Effector memory CD4-positive, alpha-beta T cell (primary cell): Measurements from ENCODE around the gene NAA38.

Experiments used
- DNase-seq, 3 donors: peaks; one replicate each; pipeline ENCODE4 v3.0.0-alpha.2; 2020
- H3K27ac ChIP-seq: 2 replicates; pipeline ENCODE4 v1.7.0; 2013; ENCODE audit warnings: mild to moderate bottlenecking, low read length, moderate library complexity; ENCODE audit not compliant: insufficient read depth, poor library complexity, severe bottlenecking
- H3K27me3 ChIP-seq: replicated peaks from 2 replicates; pipeline ENCODE4 v1.7.0; 2013; ENCODE audit warnings: mild to moderate bottlenecking, low read length; ENCODE audit not compliant: insufficient read depth, control insufficient read depth, poor library complexity, severe bottlenecking
- H3K36me3 ChIP-seq: 2 replicates; pipeline ENCODE4 v1.7.0; 2013; ENCODE audit warnings: mild to moderate bottlenecking, low read length, moderate library complexity; ENCODE audit not compliant: control insufficient read depth, insufficient read depth
- H3K4me1 ChIP-seq: 2 replicates; pipeline ENCODE4 v1.7.0; 2013; ENCODE audit warnings: low read length, mild to moderate bottlenecking; ENCODE audit not compliant: control insufficient read depth, insufficient read depth, poor library complexity, severe bottlenecking
- H3K4me3 ChIP-seq: 2 replicates; pipeline ENCODE4 v1.7.0; 2013; ENCODE audit warnings: low read length, low read depth, mild to moderate bottlenecking; ENCODE audit not compliant: insufficient read depth, poor library complexity, severe bottlenecking
- H3K9me3 ChIP-seq: 2 replicates; pipeline ENCODE4 v1.7.0; 2013; ENCODE audit warnings: mild to moderate bottlenecking, low read length, moderate library complexity; ENCODE audit not compliant: control insufficient read depth

The NAA38 gene

DNA sequence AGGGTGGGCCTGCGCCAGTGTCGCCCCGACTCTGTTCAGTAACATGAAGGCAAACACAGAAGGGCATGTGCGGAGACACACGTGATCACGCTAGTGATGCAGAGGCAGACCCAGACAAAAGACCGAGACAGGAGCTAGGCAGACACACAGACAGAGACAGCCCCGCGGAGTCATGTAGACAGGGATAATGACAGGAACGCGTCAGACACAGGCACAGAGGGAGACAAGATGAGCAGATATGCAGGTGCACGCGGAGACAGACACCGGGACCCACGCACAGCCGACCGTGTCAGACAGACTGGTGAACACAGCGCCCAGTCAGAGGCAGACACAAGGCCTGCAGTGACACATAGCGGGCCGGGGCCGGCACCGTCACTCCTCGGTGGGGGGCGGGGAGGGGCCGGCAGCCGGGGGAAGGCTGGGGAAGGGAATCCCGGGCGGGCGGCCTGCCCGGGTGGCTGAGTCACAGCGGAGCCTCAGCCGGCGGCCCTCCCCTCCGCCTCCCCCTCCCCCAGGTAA lies 15.9 kb downstream of the NAA38 start:
- DNase-seq, result peak; percentile 91 to 98 (median 97)
- H3K4me1 ChIP-seq, result peaks cover 58% of the 10 kb centered on the region
- H3K36me3 ChIP-seq, result peaks cover 20% of the 10 kb centered on the region

DNA sequence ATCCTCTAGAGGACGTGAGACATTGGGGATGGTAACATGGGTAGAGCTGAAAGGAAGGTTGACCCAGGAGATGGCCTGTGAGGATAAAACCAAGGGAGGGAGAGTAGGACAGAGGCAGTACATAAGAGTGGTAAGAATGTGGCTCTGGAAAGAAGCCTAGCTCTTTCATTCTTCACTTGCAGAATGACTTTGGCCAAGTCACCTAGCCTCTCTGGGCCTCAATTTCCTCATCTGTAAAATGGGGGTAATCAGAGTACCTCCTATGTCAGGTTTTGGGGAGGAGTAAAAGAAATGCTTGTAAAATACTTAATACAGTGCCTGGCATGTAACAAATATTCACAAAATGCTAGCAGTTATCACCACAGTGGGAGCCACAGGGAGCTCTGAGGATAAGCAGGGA lies 16.5 kb downstream of the NAA38 start:
- peak overlapping the region; percentile 100 for H3K27ac ChIP-seq
- H3K36me3 ChIP-seq, result peaks cover 14% of the 10 kb centered on the region

More for the DNA sequence above, 15.9 kb downstream of the NAA38 start:
- Histone ChIP-seq H3K4me3 (peak overlapping the region; percentile 65), H3K9me3 (no peaks in the 10 kb centered on the region), H3K27ac (peak overlapping the region; percentile 100), H3K27me3 (no peaks in the 10 kb centered on the region)

DNA sequence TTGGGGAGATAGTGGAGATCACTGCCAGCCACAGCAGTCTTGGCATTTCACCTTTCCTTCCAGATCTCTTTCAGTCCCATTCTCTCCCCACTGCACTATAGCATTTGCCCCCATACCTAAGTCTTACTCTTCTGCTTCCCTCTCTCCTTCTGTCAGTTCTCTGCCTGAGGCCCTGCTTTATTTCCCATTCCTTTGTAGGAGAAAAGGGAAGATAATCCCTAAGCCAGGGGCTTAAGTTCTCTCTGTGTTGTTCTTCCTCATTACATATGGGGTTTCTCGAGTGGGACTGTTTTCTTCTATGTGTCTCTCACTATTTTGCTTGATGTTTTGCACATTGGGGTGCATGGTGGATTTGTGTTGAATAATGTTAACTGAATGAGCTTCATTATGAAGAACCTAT lies 16.9 kb downstream of the NAA38 start:
- Histone ChIP-seq H3K4me3 (no peak overlapping the region), H3K27me3 (no peaks in the 10 kb centered on the region), H3K36me3 (peaks cover 11% of the 10 kb centered on the region), H3K27ac (peak overlapping the region; percentile 100), H3K9me3 (no peaks in the 10 kb centered on the region), H3K4me1 (peaks cover 60% of the 10 kb centered on the region)
- no peak for DNase-seq

More for the DNA sequence above, 16.5 kb downstream of the NAA38 start:
- peak overlapping the region; percentile 65 for H3K4me3 ChIP-seq
- DNase-seq, result no peak
- H3K4me1 ChIP-seq, result peaks cover 63% of the 10 kb centered on the region
- no peaks in the 10 kb centered on the region for H3K9me3 ChIP-seq
- no peaks in the 10 kb centered on the region for H3K27me3 ChIP-seq

DNA sequence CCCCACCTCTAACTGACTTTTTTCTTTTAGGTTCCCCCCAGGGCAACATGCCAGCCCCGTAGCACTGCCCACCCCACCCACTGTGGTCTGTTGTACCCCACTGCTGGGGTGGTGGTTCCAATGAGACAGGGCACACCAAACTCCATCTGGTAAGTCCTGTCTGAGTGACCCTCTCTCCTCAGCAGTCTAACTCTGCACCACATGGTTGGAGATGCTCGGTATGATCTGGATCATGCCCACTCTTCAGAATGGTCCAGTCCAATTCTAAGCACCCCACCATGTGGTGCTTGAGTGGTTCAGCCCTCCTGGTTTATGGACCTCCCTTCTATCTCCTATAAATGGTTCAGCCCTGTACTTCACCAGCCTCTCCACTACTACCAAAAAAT lies 17.5 kb downstream of the NAA38 start:
- Histone ChIP-seq H3K9me3 (no peaks in the 10 kb centered on the region), H3K4me3 (no peak overlapping the region), H3K27ac (peak overlapping the region; percentile 100), H3K27me3 (no peaks in the 10 kb centered on the region), H3K36me3 (peaks cover 8% of the 10 kb centered on the region), H3K4me1 (peaks cover 58% of the 10 kb centered on the region)
- no peak for DNase-seq

DNA sequence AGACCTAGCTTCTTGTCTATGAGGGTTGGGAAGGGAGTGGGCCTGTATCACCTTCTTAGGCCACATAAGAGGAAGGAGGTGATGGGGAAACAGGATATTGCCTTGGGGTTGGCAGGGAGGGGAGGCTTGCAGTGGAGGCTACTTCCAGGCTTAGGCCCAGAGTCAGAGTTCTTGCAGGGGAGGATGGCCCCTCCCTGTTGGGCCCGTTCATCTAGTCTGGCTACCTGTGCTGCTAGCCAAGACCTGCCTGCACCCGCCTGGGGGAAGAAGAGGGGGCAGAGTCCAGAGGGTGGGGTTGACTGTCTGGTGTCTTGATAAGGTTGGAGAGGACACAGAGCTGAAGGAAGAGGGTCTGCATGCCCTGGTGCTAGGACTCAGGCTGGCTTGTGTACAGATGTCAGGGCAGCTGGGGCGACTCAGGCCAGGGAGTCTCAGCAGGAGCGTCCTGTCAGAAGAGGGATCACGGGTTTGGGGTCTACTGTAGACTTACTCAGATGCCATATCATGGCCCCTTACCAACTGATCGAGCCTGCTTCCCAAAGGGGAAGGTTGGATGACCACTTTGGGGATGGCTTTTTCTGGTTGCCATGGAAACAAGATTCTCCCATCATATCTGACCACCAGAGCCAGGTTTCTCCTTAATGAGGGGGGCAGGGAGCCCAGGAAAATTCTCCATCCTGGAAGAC lies 18.0 kb downstream of the NAA38 start:
- Histone ChIP-seq H3K4me3 (no peak overlapping the region), H3K27ac (peak overlapping the region; percentile 59), H3K4me1 (peaks cover 52% of the 10 kb centered on the region), H3K36me3 (peaks cover 8% of the 10 kb centered on the region), H3K27me3 (no peaks in the 10 kb centered on the region), H3K9me3 (no peaks in the 10 kb centered on the region)
- no peak for DNase-seq

DNA sequence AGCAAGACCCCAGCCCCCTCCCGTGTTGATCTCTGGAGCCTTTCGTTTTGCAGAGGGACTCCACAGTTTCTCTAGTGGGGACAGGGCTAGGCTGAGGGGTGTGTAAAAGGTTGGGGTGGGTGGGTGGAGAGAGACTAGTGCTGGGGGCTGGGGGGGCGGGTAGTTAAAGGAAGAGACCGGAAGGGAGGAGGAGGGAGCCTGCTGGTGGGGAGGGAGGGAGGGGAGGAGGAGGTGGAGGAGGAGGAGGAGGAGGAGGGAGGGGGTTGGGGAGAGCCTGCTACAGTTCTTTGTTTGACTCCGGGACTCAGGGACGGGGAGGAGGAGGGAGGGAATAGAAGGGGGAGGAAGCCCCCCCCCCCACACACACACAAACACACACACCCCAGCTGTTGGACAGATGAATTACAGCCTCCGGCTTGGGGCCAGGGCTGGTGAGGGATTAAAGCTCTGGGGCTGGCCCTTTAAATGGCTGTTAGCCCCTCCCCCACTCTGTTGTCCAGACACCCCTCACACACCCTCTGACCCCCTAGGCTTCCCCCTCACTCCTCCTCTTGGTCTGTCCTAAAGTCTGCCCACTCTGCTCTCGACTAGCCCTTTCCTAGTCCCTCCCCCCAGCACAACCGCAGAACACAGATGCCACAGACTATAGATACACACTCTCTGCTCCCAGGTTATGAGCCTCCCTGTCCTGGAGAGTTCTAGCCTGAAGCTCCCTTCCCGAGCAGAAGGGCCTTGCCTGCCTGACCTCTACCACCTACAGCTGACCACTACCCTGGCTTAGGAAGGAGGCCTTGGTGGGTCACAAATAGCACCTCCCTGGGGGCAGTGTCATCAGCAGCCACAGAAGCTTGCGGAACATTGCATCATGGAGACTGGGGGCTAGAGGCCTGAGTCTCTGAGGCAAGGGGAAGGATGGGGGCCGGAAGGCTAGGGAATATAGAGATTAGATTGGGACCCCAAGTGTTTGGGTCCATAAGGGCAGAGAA lies 19.0 kb downstream of the NAA38 start:
- no peak overlapping the region for H3K4me3 ChIP-seq
- H3K9me3 ChIP-seq, result no peaks in the 10 kb centered on the region
- H3K27me3 ChIP-seq, result no peaks in the 10 kb centered on the region
- H3K4me1 ChIP-seq, result peaks cover 55% of the 10 kb centered on the region
- DNase-seq, result no peak
- peaks cover 8% of the 10 kb centered on the region for H3K36me3 ChIP-seq
- H3K27ac ChIP-seq, result peak overlapping the region; percentile 100

DNA sequence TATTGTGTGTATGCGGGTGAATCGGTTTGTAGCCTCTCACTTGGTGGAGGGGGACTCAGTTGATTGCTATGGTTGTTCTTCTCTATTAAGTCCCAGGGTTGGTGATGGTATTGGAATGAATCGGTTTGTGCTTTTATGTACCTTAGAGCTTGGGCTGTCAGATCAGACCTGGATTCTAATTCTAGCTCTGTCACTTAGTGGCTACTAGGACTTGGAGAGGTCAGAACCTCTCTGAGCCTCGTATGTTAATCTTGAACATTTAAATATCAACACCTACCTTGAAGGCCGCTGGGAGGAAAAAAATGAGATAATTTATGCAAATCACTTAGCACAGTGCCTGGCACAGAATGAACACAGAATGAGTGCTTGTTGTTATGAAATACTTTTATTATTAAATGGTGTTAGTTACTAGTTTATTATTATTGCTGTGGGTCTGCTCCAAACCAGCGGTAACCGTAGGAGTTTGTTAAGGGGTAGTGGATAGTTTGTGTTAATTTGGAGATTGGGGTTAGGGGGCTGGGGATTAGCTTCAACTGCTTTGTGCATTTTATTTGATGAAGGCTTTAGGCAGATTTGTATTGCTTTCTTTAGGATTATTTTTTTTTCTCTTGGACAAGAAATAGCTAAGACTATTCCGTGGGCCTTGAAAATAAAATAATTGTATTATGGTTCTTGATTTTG lies 19.8 kb downstream of the NAA38 start:
- Histone ChIP-seq H3K27ac (peak overlapping the region; percentile 100), H3K4me3 (peak overlapping the region; percentile 93), H3K4me1 (peaks cover 58% of the 10 kb centered on the region), H3K36me3 (peaks cover 8% of the 10 kb centered on the region), H3K27me3 (no peaks in the 10 kb centered on the region), H3K9me3 (no peaks in the 10 kb centered on the region)
- DNase-seq, result no peak

DNA sequence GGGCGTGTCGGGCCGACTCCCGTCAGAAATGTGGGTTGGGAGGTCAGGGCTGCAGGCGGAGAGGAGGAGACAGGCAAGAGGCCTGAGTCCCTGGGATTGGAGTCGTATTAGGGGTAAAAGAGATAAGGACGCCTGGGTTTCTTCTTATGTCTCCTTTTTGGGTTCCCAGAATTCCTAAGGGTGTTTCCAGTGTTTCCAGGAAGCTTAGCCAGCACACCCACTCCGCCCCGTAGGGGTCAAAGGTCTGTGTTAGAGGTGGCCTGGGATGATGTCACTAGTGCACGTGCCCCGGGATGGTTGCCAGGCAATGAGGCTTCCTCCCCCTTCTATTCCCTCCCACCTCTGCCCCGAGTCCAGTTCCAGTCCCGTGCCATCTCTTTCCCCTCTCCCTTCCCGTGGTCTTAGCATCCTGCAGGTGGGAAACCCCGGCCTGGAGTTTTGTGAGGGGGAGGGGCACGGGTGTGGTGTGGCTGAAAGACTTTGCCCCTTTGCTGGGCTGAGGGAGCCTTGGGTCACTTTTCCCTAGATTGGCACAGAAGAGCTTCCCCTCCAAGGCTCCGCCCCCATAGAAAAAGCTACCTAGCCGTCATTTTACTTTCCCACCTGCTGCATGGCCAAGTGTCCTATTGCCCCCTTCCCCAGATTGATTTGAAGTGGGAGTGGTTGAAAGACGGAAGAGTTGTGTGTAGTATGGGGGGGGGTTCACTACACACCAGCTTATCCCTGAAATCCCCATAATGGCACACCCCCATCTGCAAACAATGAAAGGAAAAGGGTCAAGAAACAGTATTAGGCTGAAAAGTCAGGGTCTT lies 20.6 kb downstream of the NAA38 start:
- Histone ChIP-seq H3K27ac (peak overlapping the region; percentile 100), H3K27me3 (no peaks in the 10 kb centered on the region), H3K4me3 (peak overlapping the region; percentile 93), H3K4me1 (peaks cover 58% of the 10 kb centered on the region), H3K36me3 (peaks cover 8% of the 10 kb centered on the region), H3K9me3 (no peaks in the 10 kb centered on the region)
- DNase-seq, result peak; percentile 59 to 67 (median 66)
